Endothelial cell of umbilical vein (primary cell): Measurements from ENCODE around the gene LCN2.
"Not testable (repeated sequence)": the region's sequence is repeated elsewhere in the genome, so short reads cannot be mapped to it uniquely, and the experiment has no call there.

ENCODE experiments used
- CTCF ChIP-seq, 2 donors: IDR thresholded peaks; 1 replicate in 1 of 2; 2 replicates in 1 of 2; pipeline ENCODE4 v1.5.1; 2011; ENCODE audit warnings: low read length in 2 of 2, mild to moderate bottlenecking in 2 of 2, moderate library complexity in 2 of 2, control low read depth in 1 of 2, inconsistent platforms in 1 of 2, low read depth in 1 of 2; ENCODE audit not compliant: insufficient read depth in 1 of 2; ENCODE audit errors: extremely low read depth in 1 of 2
- EZH2 ChIP-seq: IDR thresholded peaks from 2 replicates; pipeline ENCODE4 v1.6.1; 2012; ENCODE audit warnings: borderline replicate concordance, low read depth, mild to moderate bottlenecking, moderate library complexity, low read length, inconsistent platforms; ENCODE audit not compliant: severe bottlenecking
- JUN ChIP-seq: IDR thresholded peaks from 2 replicates; pipeline ENCODE4 v1.6.1; 2011; ENCODE audit warnings: borderline replicate concordance, low read depth; ENCODE audit not compliant: insufficient read length, insufficient read depth
- MYC ChIP-seq: IDR thresholded peaks from one replicate; pipeline ENCODE4 v1.6.1; 2011; ENCODE audit warnings: mild to moderate bottlenecking, low read depth, low read length
- POLR2A ChIP-seq: IDR thresholded peaks from 2 replicates; pipeline ENCODE4 v1.6.1; 2012; ENCODE audit warnings: low read depth, mild to moderate bottlenecking, control low read depth, low read length
- POLR2AphosphoS5 ChIP-seq: IDR thresholded peaks from 2 replicates; pipeline ENCODE4 v1.6.1; 2012; ENCODE audit warnings: low read depth, mild to moderate bottlenecking, control low read depth, low read length, moderate library complexity; ENCODE audit not compliant: insufficient read depth

DNA sequence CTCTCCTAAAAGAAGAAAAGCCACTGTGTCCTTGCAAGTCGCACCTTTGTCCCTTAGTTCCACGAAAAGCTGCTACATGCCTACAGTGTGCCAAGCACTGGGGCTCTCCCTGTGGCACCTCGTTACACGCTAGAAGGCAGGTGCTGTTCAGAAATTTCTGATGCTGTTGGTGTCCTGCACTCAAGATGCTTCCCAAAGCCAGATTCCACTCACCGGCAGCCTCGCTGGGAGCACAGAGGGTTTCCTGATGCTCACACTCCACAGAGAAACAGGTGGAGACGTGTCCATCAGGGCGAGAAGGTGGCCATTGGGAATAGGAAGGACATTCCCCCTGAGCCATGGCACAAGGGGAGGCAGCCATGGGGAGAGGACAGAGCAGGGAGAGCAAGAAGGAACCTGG is 17.9 kb upstream of the LCN2 start:
- not testable (repeated sequence) for TF ChIP-seq POLR2A; CTCF (IDR thresholded peaks at IDR 0.05; ENCODE audit: extremely low read depth in 1 of 2, insufficient read depth in 1 of 2, low read depth in 1 of 2, low read length in 2 of 2); MYC; POLR2AphosphoS5; JUN; EZH2
